Liver (tissue), 9 donors: ENCODE results near the gene SPAG16. TPM values are rescaled to one million over a fixed set of nuclear protein-coding genes. Genes with fewer than 3 reads are reported as not detected.

Experiments used
- DNase-seq: peaks from one replicate; pipeline ENCODE4 v3.0.0-alpha.2; 2017; ENCODE audit warnings: low spot score
- H3K27ac ChIP-seq, 2 donors: one replicate each; pipeline ENCODE4 v1.7.0; 2013; ENCODE audit warnings: inconsistent platforms in 2 of 2, low read length in 2 of 2, control low read depth in 1 of 2, low read depth in 1 of 2, mild to moderate bottlenecking in 1 of 2
- H3K27me3 ChIP-seq, 4 donors: one replicate each; pipeline versions ENCODE4 v1.6.1 to v1.7.0; 2013; ENCODE audit warnings: low read length in 3 of 4, inconsistent platforms in 1 of 4, mild to moderate bottlenecking in 1 of 4, moderate library complexity in 1 of 4; ENCODE audit not compliant: control insufficient read depth in 4 of 4, insufficient read depth in 4 of 4
- H3K36me3 ChIP-seq, 4 donors: one replicate each; pipeline versions ENCODE4 v1.6.1 to v1.7.0; 2013; ENCODE audit warnings: low read length in 3 of 4, mild to moderate bottlenecking in 3 of 4, low read depth in 1 of 4, moderate library complexity in 1 of 4; ENCODE audit not compliant: control insufficient read depth in 4 of 4, insufficient read depth in 3 of 4
- H3K4me1 ChIP-seq, 4 donors: one replicate each; pipeline versions ENCODE4 v1.6.1 to v1.7.0; 2013; ENCODE audit warnings: low read length in 3 of 4, mild to moderate bottlenecking in 3 of 4, moderate library complexity in 1 of 4; ENCODE audit not compliant: control insufficient read depth in 4 of 4, insufficient read depth in 4 of 4
- H3K4me3 ChIP-seq, 3 donors: one replicate each; pipeline versions ENCODE4 v1.6.1 to v1.7.0; 2013; ENCODE audit warnings: low read length in 3 of 3, control low read depth in 1 of 3, low read depth in 1 of 3, mild to moderate bottlenecking in 1 of 3
- H3K9ac ChIP-seq, 2 donors: one replicate each; pipeline ENCODE4 v1.7.0; 2013; ENCODE audit warnings: low read length in 2 of 2, mild to moderate bottlenecking in 2 of 2, moderate library complexity in 2 of 2, control low read depth in 1 of 2, low read depth in 1 of 2
- H3K9me3 ChIP-seq, 4 donors: one replicate each; pipeline versions ENCODE4 v1.6.1 to v1.7.0; 2013; ENCODE audit warnings: low read length in 3 of 4; ENCODE audit not compliant: control insufficient read depth in 4 of 4
- EGR1 ChIP-seq, 2 donors: IDR thresholded peaks; 2 replicates each; pipeline ENCODE4 v1.6.1; 2016 to 2018; ENCODE audit warnings: antibody characterized with exemption in 2 of 2, low read depth in 2 of 2
- FOXA1 ChIP-seq: IDR thresholded peaks from 2 replicates; pipeline ENCODE4 v1.6.1; 2016; ENCODE audit warnings: antibody characterized with exemption
- FOXA2 ChIP-seq: IDR thresholded peaks from 2 replicates; pipeline ENCODE4 v1.6.1; 2016; ENCODE audit warnings: antibody characterized with exemption
- HNF4A ChIP-seq, 2 donors: conservative IDR thresholded peaks; 2 replicates each; pipeline ENCODE4 v1.6.1; 2016; ENCODE audit warnings: antibody characterized with exemption in 2 of 2, mild to moderate bottlenecking in 2 of 2
- HNF4G ChIP-seq: IDR thresholded peaks from 2 replicates; pipeline ENCODE4 v1.6.1; 2016; ENCODE audit warnings: antibody characterized with exemption
- JUND ChIP-seq, 2 donors: IDR thresholded peaks; 2 replicates each; pipeline ENCODE4 v1.6.1; 2016; ENCODE audit warnings: antibody characterized with exemption in 2 of 2
- NR2F2 ChIP-seq: IDR thresholded peaks from 2 replicates; pipeline ENCODE4 v1.6.1; 2016; ENCODE audit warnings: antibody characterized with exemption
- RAD21 ChIP-seq, 2 donors: IDR thresholded peaks; 2 replicates each; pipeline ENCODE4 v1.6.1; 2016; ENCODE audit warnings: antibody characterized with exemption in 2 of 2, mild to moderate bottlenecking in 2 of 2
- RXRA ChIP-seq, 2 donors: IDR thresholded peaks; 2 replicates each; pipeline ENCODE4 v1.6.1; 2017 to 2018; ENCODE audit warnings: antibody characterized with exemption in 2 of 2, mild to moderate bottlenecking in 1 of 2
- SP1 ChIP-seq: IDR thresholded peaks from 2 replicates; pipeline ENCODE4 v1.6.1; 2018; ENCODE audit warnings: antibody characterized with exemption, mild to moderate bottlenecking
- TAF1 ChIP-seq: conservative IDR thresholded peaks from 2 replicates; pipeline ENCODE4 v1.6.1; 2016; ENCODE audit warnings: antibody characterized with exemption, mild to moderate bottlenecking
- YY1 ChIP-seq: IDR thresholded peaks from 2 replicates; pipeline ENCODE4 v1.6.1; 2016; ENCODE audit warnings: antibody characterized with exemption, mild to moderate bottlenecking
- WGBS: extraction: QIAGEN DNeasy Blood & Tissue Kit; methylation state at CpG from one replicate; pipeline ENCODE4 v1.1.7; 2013; 5-methylcytosine and 5-hydroxymethylcytosine counted together
- polyA plus RNA-seq, 2 donors: library from polyadenylated mRNA; stranded (reverse) in 1 of 2; unstranded in 1 of 2; fragments of 200-250 nt in 1 of 2; fragments of >200 nt in 1 of 2; fragmentation: Nextera tagmentation in 1 of 2; extraction: Ambion mirVana in 1 of 2; gene quantifications; one replicate each; pipeline versions ENCODE4 v1.2.1 to v1.2.3, GENCODE V29; 2013 to 2015
- total RNA-seq, 2 donors: library from RNA; depleted of rRNA; stranded (reverse); fragments of >200 nt; gene quantifications; one replicate each; pipeline ENCODE4 v1.2.3, GENCODE V29; 2014
- TF ChIP-seq, protein P1 (sequence below): IDR thresholded peaks from 2 replicates; pipeline ENCODE4 v1.6.1; 2016; ENCODE audit warnings: antibody characterized with exemption
- TF ChIP-seq, protein P2 (sequence below): IDR thresholded peaks from 2 replicates; pipeline ENCODE4 v1.6.1; 2016; ENCODE audit warnings: antibody characterized with exemption, mild to moderate bottlenecking
- TF ChIP-seq, protein P3 (sequence below): IDR thresholded peaks from 2 replicates; pipeline ENCODE4 v1.6.1; 2016; ENCODE audit warnings: antibody characterized with exemption
- TF ChIP-seq, protein P4 (sequence below): IDR thresholded peaks from 2 replicates; pipeline ENCODE4 v1.6.1; 2016; ENCODE audit warnings: antibody characterized with exemption
- TF ChIP-seq, protein P5 (sequence below): fragments of 150-350 bp; IDR thresholded peaks from 2 replicates; pipeline ENCODE4 v1.5.1; 2017; ENCODE audit warnings: improper control_type of control experiment, low read depth, low read length; ENCODE audit not compliant: missing input control
- donor health status: healthy.
- donor health status: healthy.
- donor health status: healthy.
- donor health status: healthy.
- donor health status: healthy.

SPAG16 gene
- total and polyA plus RNA-seq, 4 donors: 6.4 to 12.7 (median 11.4) TPM

DNA sequence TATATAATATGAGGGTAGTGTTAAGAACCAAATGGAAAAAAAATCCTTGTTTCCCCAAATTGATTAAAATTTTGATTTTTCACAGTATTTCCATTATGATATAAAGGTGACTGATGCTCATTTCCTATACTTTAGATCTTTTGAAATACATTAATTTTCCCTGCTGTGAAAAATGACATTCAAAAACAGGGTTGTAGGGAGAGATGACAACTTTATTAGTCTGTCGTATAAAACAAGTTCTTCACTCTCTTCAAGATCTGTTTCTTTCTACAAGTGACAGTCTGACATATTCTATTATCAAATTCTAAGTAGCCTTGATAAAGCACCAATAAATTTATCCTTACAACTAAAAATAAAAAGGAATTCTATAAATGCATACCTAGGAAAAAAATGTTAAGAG, 1081.3 kb downstream of the SPAG16 start:
- Histone ChIP-seq H3K9ac (no peak overlapping the region), H3K4me1 (no peaks in the 10 kb centered on the region), H3K27me3 (no peaks in the 10 kb centered on the region), H3K4me3 (no peak overlapping the region), H3K27ac (no peak overlapping the region), H3K9me3 (no peaks in the 10 kb centered on the region), H3K36me3 (no peaks in the 10 kb centered on the region)
- TF ChIP-seq, protein P1, sequence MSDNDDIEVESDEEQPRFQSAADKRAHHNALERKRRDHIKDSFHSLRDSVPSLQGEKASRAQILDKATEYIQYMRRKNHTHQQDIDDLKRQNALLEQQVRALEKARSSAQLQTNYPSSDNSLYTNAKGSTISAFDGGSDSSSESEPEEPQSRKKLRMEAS: no peak
- TF ChIP-seq, protein P2, sequence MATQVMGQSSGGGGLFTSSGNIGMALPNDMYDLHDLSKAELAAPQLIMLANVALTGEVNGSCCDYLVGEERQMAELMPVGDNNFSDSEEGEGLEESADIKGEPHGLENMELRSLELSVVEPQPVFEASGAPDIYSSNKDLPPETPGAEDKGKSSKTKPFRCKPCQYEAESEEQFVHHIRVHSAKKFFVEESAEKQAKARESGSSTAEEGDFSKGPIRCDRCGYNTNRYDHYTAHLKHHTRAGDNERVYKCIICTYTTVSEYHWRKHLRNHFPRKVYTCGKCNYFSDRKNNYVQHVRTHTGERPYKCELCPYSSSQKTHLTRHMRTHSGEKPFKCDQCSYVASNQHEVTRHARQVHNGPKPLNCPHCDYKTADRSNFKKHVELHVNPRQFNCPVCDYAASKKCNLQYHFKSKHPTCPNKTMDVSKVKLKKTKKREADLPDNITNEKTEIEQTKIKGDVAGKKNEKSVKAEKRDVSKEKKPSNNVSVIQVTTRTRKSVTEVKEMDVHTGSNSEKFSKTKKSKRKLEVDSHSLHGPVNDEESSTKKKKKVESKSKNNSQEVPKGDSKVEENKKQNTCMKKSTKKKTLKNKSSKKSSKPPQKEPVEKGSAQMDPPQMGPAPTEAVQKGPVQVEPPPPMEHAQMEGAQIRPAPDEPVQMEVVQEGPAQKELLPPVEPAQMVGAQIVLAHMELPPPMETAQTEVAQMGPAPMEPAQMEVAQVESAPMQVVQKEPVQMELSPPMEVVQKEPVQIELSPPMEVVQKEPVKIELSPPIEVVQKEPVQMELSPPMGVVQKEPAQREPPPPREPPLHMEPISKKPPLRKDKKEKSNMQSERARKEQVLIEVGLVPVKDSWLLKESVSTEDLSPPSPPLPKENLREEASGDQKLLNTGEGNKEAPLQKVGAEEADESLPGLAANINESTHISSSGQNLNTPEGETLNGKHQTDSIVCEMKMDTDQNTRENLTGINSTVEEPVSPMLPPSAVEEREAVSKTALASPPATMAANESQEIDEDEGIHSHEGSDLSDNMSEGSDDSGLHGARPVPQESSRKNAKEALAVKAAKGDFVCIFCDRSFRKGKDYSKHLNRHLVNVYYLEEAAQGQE: no peak
- TF ChIP-seq RAD21 (IDR thresholded peaks at IDR 0.05) (no peak), YY1 (no peak), HNF4G (no peak), TAF1 (no peak), SP1 (no peak), FOXA1 (no peak), NR2F2 (no peak), JUND (IDR thresholded peaks at IDR 0.05) (no peak), RXRA (IDR thresholded peaks at IDR 0.05) (no peak), FOXA2 (no peak), EGR1 (IDR thresholded peaks at IDR 0.05; ENCODE audit: low read depth in 2 of 2) (no peak), HNF4A (conservative IDR thresholded peaks at IDR 0.05) (no peak)
- TF ChIP-seq, protein P3, sequence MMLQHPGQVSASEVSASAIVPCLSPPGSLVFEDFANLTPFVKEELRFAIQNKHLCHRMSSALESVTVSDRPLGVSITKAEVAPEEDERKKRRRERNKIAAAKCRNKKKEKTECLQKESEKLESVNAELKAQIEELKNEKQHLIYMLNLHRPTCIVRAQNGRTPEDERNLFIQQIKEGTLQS: no peak
- TF ChIP-seq, protein P4, sequence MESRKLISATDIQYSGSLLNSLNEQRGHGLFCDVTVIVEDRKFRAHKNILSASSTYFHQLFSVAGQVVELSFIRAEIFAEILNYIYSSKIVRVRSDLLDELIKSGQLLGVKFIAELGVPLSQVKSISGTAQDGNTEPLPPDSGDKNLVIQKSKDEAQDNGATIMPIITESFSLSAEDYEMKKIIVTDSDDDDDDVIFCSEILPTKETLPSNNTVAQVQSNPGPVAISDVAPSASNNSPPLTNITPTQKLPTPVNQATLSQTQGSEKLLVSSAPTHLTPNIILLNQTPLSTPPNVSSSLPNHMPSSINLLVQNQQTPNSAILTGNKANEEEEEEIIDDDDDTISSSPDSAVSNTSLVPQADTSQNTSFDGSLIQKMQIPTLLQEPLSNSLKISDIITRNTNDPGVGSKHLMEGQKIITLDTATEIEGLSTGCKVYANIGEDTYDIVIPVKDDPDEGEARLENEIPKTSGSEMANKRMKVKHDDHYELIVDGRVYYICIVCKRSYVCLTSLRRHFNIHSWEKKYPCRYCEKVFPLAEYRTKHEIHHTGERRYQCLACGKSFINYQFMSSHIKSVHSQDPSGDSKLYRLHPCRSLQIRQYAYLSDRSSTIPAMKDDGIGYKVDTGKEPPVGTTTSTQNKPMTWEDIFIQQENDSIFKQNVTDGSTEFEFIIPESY: no peak
- TF ChIP-seq, protein P5, sequence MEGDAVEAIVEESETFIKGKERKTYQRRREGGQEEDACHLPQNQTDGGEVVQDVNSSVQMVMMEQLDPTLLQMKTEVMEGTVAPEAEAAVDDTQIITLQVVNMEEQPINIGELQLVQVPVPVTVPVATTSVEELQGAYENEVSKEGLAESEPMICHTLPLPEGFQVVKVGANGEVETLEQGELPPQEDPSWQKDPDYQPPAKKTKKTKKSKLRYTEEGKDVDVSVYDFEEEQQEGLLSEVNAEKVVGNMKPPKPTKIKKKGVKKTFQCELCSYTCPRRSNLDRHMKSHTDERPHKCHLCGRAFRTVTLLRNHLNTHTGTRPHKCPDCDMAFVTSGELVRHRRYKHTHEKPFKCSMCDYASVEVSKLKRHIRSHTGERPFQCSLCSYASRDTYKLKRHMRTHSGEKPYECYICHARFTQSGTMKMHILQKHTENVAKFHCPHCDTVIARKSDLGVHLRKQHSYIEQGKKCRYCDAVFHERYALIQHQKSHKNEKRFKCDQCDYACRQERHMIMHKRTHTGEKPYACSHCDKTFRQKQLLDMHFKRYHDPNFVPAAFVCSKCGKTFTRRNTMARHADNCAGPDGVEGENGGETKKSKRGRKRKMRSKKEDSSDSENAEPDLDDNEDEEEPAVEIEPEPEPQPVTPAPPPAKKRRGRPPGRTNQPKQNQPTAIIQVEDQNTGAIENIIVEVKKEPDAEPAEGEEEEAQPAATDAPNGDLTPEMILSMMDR: no peak
- DNase-seq: no peak
- 89% methylated on average over 1 of the region's 1 CpG for WGBS

DNA sequence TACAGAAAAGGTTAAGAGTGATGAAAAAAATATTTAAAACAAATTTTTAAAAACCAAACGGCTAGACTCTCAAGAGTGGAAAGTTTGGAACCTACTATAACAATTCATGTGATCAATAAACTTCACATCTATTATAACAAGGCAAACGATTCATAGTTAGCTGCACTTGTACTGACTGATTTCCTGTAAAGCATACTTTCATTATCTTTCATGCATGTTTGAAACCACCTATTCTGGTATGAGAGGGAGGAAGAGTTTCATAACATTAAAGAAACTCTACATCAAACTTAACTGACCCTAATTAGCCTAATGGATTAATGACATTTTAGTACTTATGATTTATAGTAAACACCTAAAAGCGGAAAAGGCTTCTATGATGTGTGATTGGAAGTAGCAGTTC, 1082.9 kb downstream of the SPAG16 start:
- Histone ChIP-seq H3K36me3 (no peaks in the 10 kb centered on the region), H3K9me3 (no peaks in the 10 kb centered on the region), H3K4me3 (no peak overlapping the region), H3K27ac (no peak overlapping the region), H3K27me3 (no peaks in the 10 kb centered on the region), H3K4me1 (no peaks in the 10 kb centered on the region), H3K9ac (no peak overlapping the region)
- no peak for DNase-seq
- no peak for TF ChIP-seq FOXA2
- TF ChIP-seq JUND (IDR thresholded peaks at IDR 0.05): no peak
- TF ChIP-seq, protein P2: no peak
- no peak for TF ChIP-seq NR2F2
- no peak for TF ChIP-seq RXRA (IDR thresholded peaks at IDR 0.05)
- TF ChIP-seq, protein P1: no peak
- TF ChIP-seq, protein P5: no peak
- TF ChIP-seq RAD21 (IDR thresholded peaks at IDR 0.05): no peak
- WGBS: 69% methylated on average over 3 of the region's 3 CpGs
